ENCODE measurements around the gene AHNAK. TPM values are rescaled to one million over a fixed set of nuclear protein-coding genes. Genes with fewer than 3 reads are reported as not detected.

Gene AHNAK
- total RNA-seq, 1 donor from 2014 or later = 226 TPM

- no peak for TF ChIP-seq CTCF (IDR thresholded peaks at IDR 0.05; ENCODE audit: insufficient read depth, low read length, poor library complexity, severe bottlenecking)
- no peak for DNase-seq (ENCODE audit: low read depth)
- Histone ChIP-seq H3K4me3 (ENCODE audit: low read depth, low read length) (no peak overlapping the region), H3K27me3 (ENCODE audit: control insufficient read depth, insufficient read depth, low read length) (peaks cover 2% of the 10 kb centered on the region), H3K36me3 (ENCODE audit: control insufficient read depth, insufficient read depth, low read length) (no peaks in the 10 kb centered on the region)
These were observed 133.4 kb downstream of the AHNAK start for GRCh38 chr11:62413060-62413696.

- Histone ChIP-seq H3K27me3 (ENCODE audit: control insufficient read depth, insufficient read depth, low read length) (peaks cover 2% of the 10 kb centered on the region), H3K36me3 (ENCODE audit: control insufficient read depth, insufficient read depth, low read length) (no peaks in the 10 kb centered on the region), H3K4me3 (ENCODE audit: low read depth, low read length) (no peak overlapping the region)
- DNase-seq (ENCODE audit: low read depth) = no peak
- no peak for TF ChIP-seq CTCF (IDR thresholded peaks at IDR 0.05; ENCODE audit: insufficient read depth, low read length, poor library complexity, severe bottlenecking)
These were observed 135.1 kb downstream of the AHNAK start for GRCh38 chr11:62411524-62411923.

GRCh38 chr11:62410972-62411371, 135.6 kb downstream of the AHNAK start:
- no peak for DNase-seq (ENCODE audit: low read depth)
- Histone ChIP-seq H3K4me3 (ENCODE audit: low read depth, low read length) (no peak overlapping the region), H3K36me3 (ENCODE audit: control insufficient read depth, insufficient read depth, low read length) (no peaks in the 10 kb centered on the region), H3K27me3 (ENCODE audit: control insufficient read depth, insufficient read depth, low read length) (peaks cover 2% of the 10 kb centered on the region)
- no peak for TF ChIP-seq CTCF (IDR thresholded peaks at IDR 0.05; ENCODE audit: insufficient read depth, low read length, poor library complexity, severe bottlenecking)

GRCh38 chr11:62409831-62410230, 136.8 kb downstream of the AHNAK start:
- DNase-seq (ENCODE audit: low read depth) = no peak
- no peak overlapping the region for H3K4me3 ChIP-seq (ENCODE audit: low read depth, low read length)

GRCh38 chr11:62406034-62406433, 140.6 kb downstream of the AHNAK start:
- no peaks in the 10 kb centered on the region for H3K36me3 ChIP-seq (ENCODE audit: control insufficient read depth, insufficient read depth, low read length)
- no peak overlapping the region for H3K4me3 ChIP-seq (ENCODE audit: low read depth, low read length)
- TF ChIP-seq CTCF (IDR thresholded peaks at IDR 0.05; ENCODE audit: insufficient read depth, low read length, poor library complexity, severe bottlenecking) = no peak
- no peaks in the 10 kb centered on the region for H3K27me3 ChIP-seq (ENCODE audit: control insufficient read depth, insufficient read depth, low read length)
- DNase-seq (ENCODE audit: low read depth) = no peak

More at GRCh38 chr11:62409831-62410230, 136.8 kb downstream of the AHNAK start:
- no peak for TF ChIP-seq CTCF (IDR thresholded peaks at IDR 0.05; ENCODE audit: insufficient read depth, low read length, poor library complexity, severe bottlenecking)
- Histone ChIP-seq H3K36me3 (ENCODE audit: control insufficient read depth, insufficient read depth, low read length) (no peaks in the 10 kb centered on the region), H3K27me3 (ENCODE audit: control insufficient read depth, insufficient read depth, low read length) (peaks cover 2% of the 10 kb centered on the region)

GRCh38 chr11:62404901-62405300, 141.7 kb downstream of the AHNAK start:
- H3K36me3 ChIP-seq (ENCODE audit: control insufficient read depth, insufficient read depth, low read length) = no peaks in the 10 kb centered on the region
- DNase-seq (ENCODE audit: low read depth) = no peak
- no peak overlapping the region for H3K4me3 ChIP-seq (ENCODE audit: low read depth, low read length)
- H3K27me3 ChIP-seq (ENCODE audit: control insufficient read depth, insufficient read depth, low read length) = no peaks in the 10 kb centered on the region
- TF ChIP-seq CTCF (IDR thresholded peaks at IDR 0.05; ENCODE audit: insufficient read depth, low read length, poor library complexity, severe bottlenecking) = no peak

Data from kidney epithelial cell (primary cell).